K562 (cell line): ENCODE results near the gene AKT2. TPM values are rescaled to one million over a fixed set of nuclear protein-coding genes. Genes with fewer than 3 reads are reported as not detected.

Experiments used
- AFF4 ChIP-seq: sonication (generic); formaldehyde crosslinking; IDR thresholded peaks from 2 replicates; pipeline ENCODE4 v1.8.0; 2023; ENCODE audit warnings: mild to moderate bottlenecking, missing genetic modification reagents
- E4F1 ChIP-seq: fragments of 250-450 bp; sonication (Bioruptor Pico); IDR thresholded peaks from 2 replicates; pipeline ENCODE4 v1.5.0; 2021; ENCODE audit warnings: mild to moderate bottlenecking, borderline replicate concordance
- HSF4 ChIP-seq: fragments of 250-450 bp; sonication (Bioruptor Pico); IDR thresholded peaks from 2 replicates; pipeline ENCODE4 v2.1.2; 2022; ENCODE audit warnings: mild to moderate bottlenecking, moderate library complexity, borderline replicate concordance
- SPI1 ChIP-seq: IDR thresholded peaks from 2 replicates; pipeline ENCODE4 v1.6.1; 2011; ENCODE audit warnings: low read depth, low read length, control low read depth, borderline replicate concordance
- TEAD1 ChIP-seq, 2 experiments: fragments of 450-650 bp in 1 of 2; sonication (generic) in 1 of 2; formaldehyde crosslinking; IDR thresholded peaks; 2 replicates each; pipeline versions ENCODE4 v1.4.0 to v1.8.0; 2020 to 2022; ENCODE audit warnings: mild to moderate bottlenecking in 2 of 2, missing genetic modification reagents in 1 of 2
- ZBTB11 ChIP-seq, 3 experiments: fragments of 200-800 bp in 1 of 3; fragments of 250-450 bp in 1 of 3; fragments of 450-650 bp in 1 of 3; sonication (Bioruptor Pico) in 1 of 3; sonication (Bioruptor generic) in 1 of 3; formaldehyde crosslinking in 1 of 3; IDR thresholded peaks; 2 replicates each; pipeline versions ENCODE4 v1.6.1 to v1.8.0; 2016 to 2022; ENCODE audit warnings: mild to moderate bottlenecking in 2 of 3, missing genetic modification characterization in 2 of 3, missing compliant biosample characterization in 1 of 3, moderate library complexity in 1 of 3
- ZEB2 ChIP-seq: fragments of 450-650 bp; IDR thresholded peaks from 2 replicates; pipeline ENCODE4 v1.6.1; 2016
- ZNF24 ChIP-seq: fragments of 450-650 bp; IDR thresholded peaks from 2 replicates; pipeline ENCODE4 v1.6.1; 2016
- ZNF263 ChIP-seq: sonication (generic); formaldehyde crosslinking; IDR thresholded peaks from 2 replicates; pipeline ENCODE4 v1.8.0; 2022; ENCODE audit warnings: mild to moderate bottlenecking, missing genetic modification reagents, borderline replicate concordance
- polyA plus RNA-seq, 8 experiments: library from polyadenylated mRNA; depleted of rRNA in 4 of 8; stranded (reverse) in 5 of 8; unstranded in 3 of 8; fragments of >200 nt; fragmentation: Nextera tagmentation in 2 of 8; fragmentation: Illumina TruSeq in 1 of 8; extraction: Ambion mirVana in 2 of 8; extraction: Trizol in 1 of 8; gene quantifications; 2 replicates each; pipeline versions ENCODE4 v1.2.1 to v1.2.3, GENCODE V29; 2011 to 2014; ENCODE audit warnings: inconsistent platforms in 1 of 8, missing spikeins in 1 of 8
- total RNA-seq, 7 experiments: library from RNA; depleted of rRNA in 6 of 7; stranded (reverse); fragments of >200 nt in 6 of 7; fragmentation: Illumina TruSeq in 2 of 7; extraction: Trizol in 2 of 7; gene quantifications; 2 replicates each; pipeline versions ENCODE4 v1.2.1 to v1.2.3, GENCODE V29; 2011 to 2021; ENCODE audit warnings: low replicate concordance in 1 of 7
- TF ChIP-seq, protein P1 (sequence below): fragments of 450-650 bp; IDR thresholded peaks from 2 replicates; pipeline ENCODE4 v1.6.1; 2017; ENCODE audit warnings: mild to moderate bottlenecking, moderate library complexity
- TF ChIP-seq, protein P2 (sequence below): fragments of 250-450 bp; sonication (Bioruptor Pico); IDR thresholded peaks from 2 replicates; pipeline ENCODE4 v1.5.0; 2020; ENCODE audit warnings: mild to moderate bottlenecking
- TF ChIP-seq, protein P3 (sequence below): fragments of 250-450 bp; sonication (Bioruptor Pico); IDR thresholded peaks from 2 replicates; pipeline ENCODE4 v1.8.0; 2022; ENCODE audit warnings: moderate library complexity, mild to moderate bottlenecking, inconsistent platforms

AKT2 gene
- total and polyA plus RNA-seq, 9 of the 15 experiments (the other 6 are each of a cell fraction or from before 2014, with no cell fraction given): 1.1 to 132 (median 67.7) TPM

DNA sequence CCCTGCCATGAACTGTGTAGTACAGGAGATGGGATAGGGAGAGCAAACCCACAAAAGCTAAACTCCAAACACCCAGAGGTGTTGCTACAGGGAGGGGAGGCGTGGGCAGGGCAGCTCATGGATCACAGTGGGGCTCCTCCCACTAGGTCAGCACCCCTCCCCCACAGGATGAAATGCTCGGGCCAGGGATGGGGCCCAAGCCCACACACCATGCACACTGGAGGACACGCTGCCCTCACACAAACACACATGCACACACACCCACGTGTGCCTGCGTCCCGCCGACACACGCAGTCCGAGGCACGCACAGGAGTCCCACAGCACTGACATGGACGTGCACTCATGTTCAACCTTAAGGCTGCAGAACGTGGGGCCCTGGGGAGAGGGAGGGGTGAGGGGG is 52.7 kb downstream of the AKT2 start (continued):
- no peak for TF ChIP-seq TEAD1 (CRISPR knock-in tag; IDR thresholded peaks at IDR 0.05)
- TF ChIP-seq HSF4 (CRISPR knock-in tag): no peak
- no peak for TF ChIP-seq SPI1
- TF ChIP-seq, protein P1, sequence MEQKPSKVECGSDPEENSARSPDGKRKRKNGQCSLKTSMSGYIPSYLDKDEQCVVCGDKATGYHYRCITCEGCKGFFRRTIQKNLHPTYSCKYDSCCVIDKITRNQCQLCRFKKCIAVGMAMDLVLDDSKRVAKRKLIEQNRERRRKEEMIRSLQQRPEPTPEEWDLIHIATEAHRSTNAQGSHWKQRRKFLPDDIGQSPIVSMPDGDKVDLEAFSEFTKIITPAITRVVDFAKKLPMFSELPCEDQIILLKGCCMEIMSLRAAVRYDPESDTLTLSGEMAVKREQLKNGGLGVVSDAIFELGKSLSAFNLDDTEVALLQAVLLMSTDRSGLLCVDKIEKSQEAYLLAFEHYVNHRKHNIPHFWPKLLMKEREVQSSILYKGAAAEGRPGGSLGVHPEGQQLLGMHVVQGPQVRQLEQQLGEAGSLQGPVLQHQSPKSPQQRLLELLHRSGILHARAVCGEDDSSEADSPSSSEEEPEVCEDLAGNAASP: no peak
- TF ChIP-seq, protein P2, sequence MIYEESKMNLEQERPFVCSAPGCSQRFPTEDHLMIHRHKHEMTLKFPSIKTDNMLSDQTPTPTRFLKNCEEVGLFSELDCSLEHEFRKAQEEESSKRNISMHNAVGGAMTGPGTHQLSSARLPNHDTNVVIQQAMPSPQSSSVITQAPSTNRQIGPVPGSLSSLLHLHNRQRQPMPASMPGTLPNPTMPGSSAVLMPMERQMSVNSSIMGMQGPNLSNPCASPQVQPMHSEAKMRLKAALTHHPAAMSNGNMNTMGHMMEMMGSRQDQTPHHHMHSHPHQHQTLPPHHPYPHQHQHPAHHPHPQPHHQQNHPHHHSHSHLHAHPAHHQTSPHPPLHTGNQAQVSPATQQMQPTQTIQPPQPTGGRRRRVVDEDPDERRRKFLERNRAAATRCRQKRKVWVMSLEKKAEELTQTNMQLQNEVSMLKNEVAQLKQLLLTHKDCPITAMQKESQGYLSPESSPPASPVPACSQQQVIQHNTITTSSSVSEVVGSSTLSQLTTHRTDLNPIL (CRISPR knock-in tag): no peak
- TF ChIP-seq ZBTB11 (CRISPR knock-in tag; IDR thresholded peaks at IDR 0.05): no peak
- TF ChIP-seq ZNF24: peak; percentile 10; the same call in 1 of the 2 replicates
- no peak for TF ChIP-seq AFF4
- TF ChIP-seq E4F1 (CRISPR knock-in tag): no peak
- TF ChIP-seq, protein P3, sequence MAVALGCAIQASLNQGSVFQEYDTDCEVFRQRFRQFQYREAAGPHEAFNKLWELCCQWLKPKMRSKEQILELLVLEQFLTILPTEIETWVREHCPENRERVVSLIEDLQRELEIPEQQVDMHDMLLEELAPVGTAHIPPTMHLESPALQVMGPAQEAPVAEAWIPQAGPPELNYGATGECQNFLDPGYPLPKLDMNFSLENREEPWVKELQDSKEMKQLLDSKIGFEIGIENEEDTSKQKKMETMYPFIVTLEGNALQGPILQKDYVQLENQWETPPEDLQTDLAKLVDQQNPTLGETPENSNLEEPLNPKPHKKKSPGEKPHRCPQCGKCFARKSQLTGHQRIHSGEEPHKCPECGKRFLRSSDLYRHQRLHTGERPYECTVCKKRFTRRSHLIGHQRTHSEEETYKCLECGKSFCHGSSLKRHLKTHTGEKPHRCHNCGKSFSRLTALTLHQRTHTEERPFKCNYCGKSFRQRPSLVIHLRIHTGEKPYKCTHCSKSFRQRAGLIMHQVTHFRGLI (CRISPR knock-in tag): no peak
- TF ChIP-seq ZEB2: no peak
- TF ChIP-seq ZNF263 (CRISPR knock-in tag): peak; percentile 53; the same call in 1 of the 2 replicates
